K562 (cell line): ENCODE data around the gene GPR75.

Experiments
- BRCA1 ChIP-seq, 2 experiments: fragments of 450-650 bp in 1 of 2; sonication (generic) in 1 of 2; formaldehyde crosslinking in 1 of 2; IDR thresholded peaks; 2 replicates each; pipeline versions ENCODE4 v1.5.0 to v1.6.1; 2017 to 2020; ENCODE audit warnings: mild to moderate bottlenecking in 1 of 2, missing genetic modification reagents in 1 of 2
- CBX8 ChIP-seq: fragments of 200-600 bp; sonication (generic); IDR thresholded peaks from 2 replicates; pipeline ENCODE4 v1.6.1; 2012; ENCODE audit warnings: borderline replicate concordance, mixed run types, low read depth, mild to moderate bottlenecking, moderate library complexity, mixed read lengths, low read length, control low read depth, inconsistent platforms; ENCODE audit not compliant: poor library complexity, severe bottlenecking; ENCODE audit errors: extremely low read depth
- GMEB1 ChIP-seq: fragments of 250-450 bp; sonication (Bioruptor Pico); IDR thresholded peaks from 2 replicates; pipeline ENCODE4 v1.4.0; 2020; ENCODE audit warnings: mild to moderate bottlenecking
- NBN ChIP-seq: fragments of 450-650 bp; IDR thresholded peaks from 2 replicates; pipeline ENCODE4 v1.6.1; 2016; ENCODE audit warnings: low read depth, mild to moderate bottlenecking
- SMARCA4 ChIP-seq: fragments of 450-650 bp; IDR thresholded peaks from 2 replicates; pipeline ENCODE4 v1.6.1; 2016

- TF ChIP-seq CBX8 (no peak), GMEB1 (no peak), BRCA1 (IDR thresholded peaks at IDR 0.05) (no peak), BRCA1 (CRISPR knock-in tag; IDR thresholded peaks at IDR 0.05) (no peak), NBN (no peak), SMARCA4 (no peak)
These were observed 32.2 kb downstream of the GPR75 start for GRCh38 chr2:53827398-53828175.
